ENCODE measurements around the gene RC3H2. TPM values are rescaled to one million over a fixed set of nuclear protein-coding genes. Genes with fewer than 3 reads are reported as not detected.

The RC3H2 gene
- total and polyA plus RNA-seq, 9 donors = 10.2 to 40.9 (median 31.7) TPM

GRCh38 chr9:122944960-122945888 lies 40.1 kb upstream of the RC3H2 start:
- Histone ChIP-seq H3K9me3 (no peaks in the 10 kb centered on the region), H3K36me3 (no peaks in the 10 kb centered on the region), H3K27me3 (no peaks in the 10 kb centered on the region), H3K27ac (no peak overlapping the region), H3K4me1 (ENCODE audit: insufficient read depth) (peaks cover 6% of the 10 kb centered on the region), H3K4me3 (no peak overlapping the region)
- 51 to 59% (median 56%) methylated on average over 4 of the region's 4 CpGs for WGBS, 3 donors
- no peak for TF ChIP-seq POLR2A (IDR thresholded peaks at IDR 0.05)
- no peak for DNase-seq
- intact Hi-C loops (cut with DNase I) = no loop called here

GRCh38 chr9:122941582-122942234 lies 36.5 kb upstream of the RC3H2 start:
- Histone ChIP-seq H3K4me3 (peak overlapping the region; percentile 86), H3K9me3 (no peaks in the 10 kb centered on the region), H3K4me1 (ENCODE audit: insufficient read depth) (peaks cover 6% of the 10 kb centered on the region), H3K36me3 (no peaks in the 10 kb centered on the region), H3K27ac (no peak overlapping the region), H3K27me3 (no peaks in the 10 kb centered on the region)
- DNase-seq = no peak
- TF ChIP-seq EP300 (IDR thresholded peaks at IDR 0.05) = no peak
- TF ChIP-seq CTCF (IDR thresholded peaks at IDR 0.05) = no peak
- TF ChIP-seq POLR2A (IDR thresholded peaks at IDR 0.05) = no peak
- intact Hi-C loops (cut with DNase I) = no loop called here
- 3 to 4% (median 4%) methylated on average over 17 of the region's 17 CpGs for WGBS, 3 donors

GRCh38 chr9:122940749-122941581 lies 35.8 kb upstream of the RC3H2 start, which contains the start of gene RABGAP1:
RABGAP1 (plus strand) TSS chr9:122941020; CDS start chr9:122957060, 16,040 bp downstream.
- DNase-seq = peak; percentile 98 to 99 (median 99)
- Histone ChIP-seq H3K4me1 (ENCODE audit: insufficient read depth) (peaks cover 6% of the 10 kb centered on the region), H3K36me3 (no peaks in the 10 kb centered on the region), H3K27ac (peak within 1 kb of the TSS; percentile 56 to 69), H3K9me3 (no peaks in the 10 kb centered on the region), H3K27me3 (no peaks in the 10 kb centered on the region), H3K4me3 (peak within 1 kb of the TSS; percentile 86)
- intact Hi-C loops (cut with DNase I) = no loop called here
- peak; percentile 74 for TF ChIP-seq POLR2A (IDR thresholded peaks at IDR 0.05)
- peak; percentile 24 for TF ChIP-seq EP300 (IDR thresholded peaks at IDR 0.05)
- no peak for TF ChIP-seq CTCF (IDR thresholded peaks at IDR 0.05)
- 0% methylated on average over 26 to 54 of the region's 54 CpGs for WGBS, 3 donors

GRCh38 chr9:122940454-122940748 lies 35.2 kb upstream of the RC3H2 start:
- Histone ChIP-seq H3K4me1 (ENCODE audit: insufficient read depth) (peaks cover 6% of the 10 kb centered on the region), H3K9me3 (no peaks in the 10 kb centered on the region), H3K4me3 (no peak overlapping the region), H3K27ac (no peak overlapping the region), H3K27me3 (no peaks in the 10 kb centered on the region), H3K36me3 (no peaks in the 10 kb centered on the region)
- intact Hi-C loops (cut with DNase I) = no loop called here
- no peak for DNase-seq
- 26 to 35% (median 31%) methylated on average over 6 of the region's 6 CpGs for whole genome bisulfite sequencing, 3 donors
- TF ChIP-seq CTCF (IDR thresholded peaks at IDR 0.05) (no peak), EP300 (IDR thresholded peaks at IDR 0.05) (no peak), POLR2A (IDR thresholded peaks at IDR 0.05) (no peak)
